Astrocyte of the spinal cord (primary cell): ENCODE measurements around the gene DMRT3.

ENCODE experiments used
- DNase-seq: peaks from one replicate; pipeline ENCODE4 v3.0.0; 2011; ENCODE audit warnings: low read depth, low spot score
- H3K4me3 ChIP-seq: 2 replicates; pipeline ENCODE4 v1.5.1; 2011; ENCODE audit warnings: low read depth, mild to moderate bottlenecking, low read length, moderate library complexity
- in situ Hi-C: cut with HindIII; loops from 2 replicates; pipeline ENCODE4 v1.10.0; 2017; ENCODE audit warnings: low sequenced_read_pairs
- TF ChIP-seq, protein P1 (sequence below): IDR thresholded peaks from 2 replicates; pipeline ENCODE4 v1.5.1; 2012; ENCODE audit warnings: low read depth, mild to moderate bottlenecking, low read length, inconsistent platforms

Gene DMRT3

DNA sequence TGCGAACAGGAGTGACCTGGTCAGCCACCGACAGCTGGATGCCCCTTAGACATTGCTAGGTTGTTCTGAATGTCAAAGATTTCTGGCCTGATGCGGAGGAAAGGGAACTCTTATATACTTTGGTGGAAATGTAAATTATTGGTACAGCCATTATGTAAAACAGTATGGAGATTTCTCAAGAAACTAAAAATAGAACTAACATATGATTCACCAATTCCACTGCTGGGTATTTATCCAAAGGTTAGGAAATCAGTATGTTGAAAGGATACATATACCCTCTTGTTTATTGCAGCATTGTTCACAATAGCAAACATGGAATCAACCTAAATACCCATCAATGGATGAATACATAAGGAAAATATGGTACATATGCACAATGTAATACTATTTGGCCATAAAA is 31.8 kb downstream of the DMRT3 start:
- no peak for DNase-seq
- TF ChIP-seq, protein P1, sequence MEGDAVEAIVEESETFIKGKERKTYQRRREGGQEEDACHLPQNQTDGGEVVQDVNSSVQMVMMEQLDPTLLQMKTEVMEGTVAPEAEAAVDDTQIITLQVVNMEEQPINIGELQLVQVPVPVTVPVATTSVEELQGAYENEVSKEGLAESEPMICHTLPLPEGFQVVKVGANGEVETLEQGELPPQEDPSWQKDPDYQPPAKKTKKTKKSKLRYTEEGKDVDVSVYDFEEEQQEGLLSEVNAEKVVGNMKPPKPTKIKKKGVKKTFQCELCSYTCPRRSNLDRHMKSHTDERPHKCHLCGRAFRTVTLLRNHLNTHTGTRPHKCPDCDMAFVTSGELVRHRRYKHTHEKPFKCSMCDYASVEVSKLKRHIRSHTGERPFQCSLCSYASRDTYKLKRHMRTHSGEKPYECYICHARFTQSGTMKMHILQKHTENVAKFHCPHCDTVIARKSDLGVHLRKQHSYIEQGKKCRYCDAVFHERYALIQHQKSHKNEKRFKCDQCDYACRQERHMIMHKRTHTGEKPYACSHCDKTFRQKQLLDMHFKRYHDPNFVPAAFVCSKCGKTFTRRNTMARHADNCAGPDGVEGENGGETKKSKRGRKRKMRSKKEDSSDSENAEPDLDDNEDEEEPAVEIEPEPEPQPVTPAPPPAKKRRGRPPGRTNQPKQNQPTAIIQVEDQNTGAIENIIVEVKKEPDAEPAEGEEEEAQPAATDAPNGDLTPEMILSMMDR = no peak
- in situ Hi-C loops = no loop called here
- H3K4me3 ChIP-seq = no peak overlapping the region

DNA sequence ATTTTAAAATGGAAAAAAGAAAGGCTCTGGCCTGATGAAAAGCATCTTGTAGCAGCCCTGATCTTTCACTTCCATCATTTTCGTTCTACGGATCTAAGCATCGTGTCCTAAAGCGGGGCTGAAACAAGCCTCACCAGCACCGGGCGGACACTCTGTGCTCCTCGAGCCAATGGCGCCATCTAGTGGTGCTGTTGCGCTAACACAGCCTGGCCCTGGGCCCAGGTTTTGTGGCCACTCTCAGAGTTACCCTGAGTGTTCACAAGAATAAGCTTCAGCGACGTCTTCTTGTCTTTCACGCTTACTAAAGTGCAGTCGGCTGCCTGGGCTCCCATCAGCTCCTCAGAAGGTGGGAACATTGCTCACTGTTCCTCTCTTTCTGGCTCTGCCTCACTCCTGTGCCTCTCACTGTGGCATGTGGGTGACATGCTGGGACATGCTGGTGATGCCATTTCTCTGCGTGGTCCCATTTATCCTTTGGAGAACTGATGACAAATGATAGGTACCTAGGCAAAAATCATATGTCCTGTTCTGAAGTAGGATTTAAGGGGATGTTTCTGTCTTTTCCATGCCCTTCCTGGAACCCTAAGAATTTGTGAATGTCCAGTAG is 32.7 kb downstream of the DMRT3 start:
- in situ Hi-C loops = no loop called here
- H3K4me3 ChIP-seq = no peak overlapping the region
- DNase-seq = peak; percentile 73
- TF ChIP-seq, protein P1 = peak; percentile 95

DNA sequence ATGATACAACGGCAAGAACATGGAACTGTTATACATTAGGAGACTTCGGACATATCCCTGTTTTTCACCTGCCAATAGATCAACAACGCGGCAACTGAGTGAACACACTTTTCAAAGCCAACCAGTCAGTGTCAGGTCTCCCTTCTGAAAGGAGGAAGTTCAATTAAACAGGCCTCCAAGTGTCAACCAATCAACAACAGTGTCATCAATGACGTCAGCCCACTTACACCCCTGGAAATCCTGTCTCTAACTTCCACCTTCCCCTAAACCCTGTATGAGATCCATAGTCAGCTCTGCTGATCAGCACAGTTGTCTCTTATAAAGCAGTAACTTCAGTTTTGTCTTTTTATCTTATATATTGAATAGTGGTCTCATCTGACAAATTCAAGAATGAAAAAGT is 36.6 kb downstream of the DMRT3 start:
- TF ChIP-seq, protein P1 = no peak
- in situ Hi-C loops = no loop called here
- DNase-seq = no peak
- no peak overlapping the region for H3K4me3 ChIP-seq

DNA sequence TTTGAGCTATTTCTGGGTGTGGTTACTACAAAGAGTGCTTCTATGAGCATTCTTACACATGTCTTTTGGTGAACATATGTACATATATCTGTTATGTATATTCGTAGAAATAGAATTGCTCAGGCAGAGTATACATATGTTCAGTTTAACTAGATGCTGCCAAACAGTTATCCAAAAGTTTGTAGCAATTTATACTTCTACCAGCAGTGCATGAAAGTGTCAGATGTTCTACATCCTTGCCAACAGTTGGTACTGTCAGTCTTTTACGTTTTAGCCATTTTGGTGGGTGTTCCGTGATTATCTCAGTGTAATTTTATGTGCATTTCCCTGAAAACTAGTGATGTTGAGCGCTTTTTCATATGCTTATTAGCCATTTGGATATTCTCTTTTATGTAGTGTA is 37.8 kb downstream of the DMRT3 start:
- TF ChIP-seq, protein P1 = no peak
- H3K4me3 ChIP-seq = no peak overlapping the region
- no peak for DNase-seq
- in situ Hi-C loops = no loop called here

DNA sequence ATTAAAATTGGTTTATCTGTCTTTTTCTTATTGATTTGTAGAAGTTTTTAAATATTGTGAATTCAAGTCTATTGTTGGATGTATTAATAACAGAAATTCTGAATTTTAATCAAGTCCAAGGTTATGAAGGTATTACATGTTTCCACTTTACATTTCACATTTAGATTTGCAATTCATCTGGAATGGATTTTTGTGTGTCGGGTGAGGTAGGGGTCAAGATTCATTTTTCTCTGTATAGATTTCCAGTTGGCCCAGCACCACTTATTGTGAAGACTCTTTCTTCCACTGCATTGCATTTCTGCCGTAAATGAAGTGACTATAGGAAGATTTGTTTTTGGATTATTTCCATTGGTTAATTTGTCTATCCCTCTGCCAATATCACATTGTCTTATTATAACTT is 38.2 kb downstream of the DMRT3 start:
- in situ Hi-C loops = no loop called here
- DNase-seq = no peak
- H3K4me3 ChIP-seq = no peak overlapping the region
- TF ChIP-seq, protein P1 = no peak

DNA sequence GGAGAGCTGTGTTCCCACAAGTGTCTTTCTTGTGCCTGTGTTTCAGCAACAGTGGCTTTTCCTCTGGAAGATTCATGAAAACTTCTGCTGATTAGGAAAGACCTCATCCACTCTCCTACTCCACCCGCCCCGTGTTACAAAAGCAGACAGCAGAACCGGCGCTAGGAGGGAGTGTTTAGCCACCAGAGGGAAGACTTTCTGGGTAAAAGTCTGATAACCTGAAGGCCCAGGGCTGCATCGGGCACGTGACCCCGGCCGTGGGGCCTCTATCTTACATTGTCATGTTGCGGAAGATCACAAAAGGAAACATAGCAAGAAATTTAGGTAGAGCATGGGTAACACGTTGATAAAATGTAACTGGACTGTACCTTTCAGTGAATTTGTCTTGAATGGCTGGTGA is 41.7 kb downstream of the DMRT3 start:
- TF ChIP-seq, protein P1 = no peak
- in situ Hi-C loops = no loop called here
- no peak for DNase-seq
- no peak overlapping the region for H3K4me3 ChIP-seq

DNA sequence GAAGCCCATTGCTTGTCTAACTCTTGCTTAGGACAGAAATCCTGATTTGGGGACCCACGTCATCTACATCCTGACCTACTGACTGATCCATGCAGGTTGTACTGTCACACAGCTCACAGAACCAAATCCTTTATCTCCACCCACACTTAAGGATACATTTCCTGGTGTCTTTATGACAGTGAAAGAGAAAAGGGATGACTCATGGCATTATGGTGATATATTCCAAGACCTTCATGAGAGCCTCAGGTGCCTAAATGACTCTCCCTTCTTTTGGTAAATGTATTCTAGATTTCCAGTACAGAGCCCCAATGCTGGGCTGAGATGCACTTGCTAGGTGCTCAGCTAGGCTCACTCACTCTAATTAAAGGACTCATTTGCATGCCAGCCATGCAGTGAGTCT is 47.7 kb downstream of the DMRT3 start:
- H3K4me3 ChIP-seq = no peak overlapping the region
- in situ Hi-C loops = no loop called here
- TF ChIP-seq, protein P1 = no peak
- no peak for DNase-seq
